Natural killer cell (primary cell): ENCODE results near the gene SMG1. TPM values are rescaled to one million over a fixed set of nuclear protein-coding genes. Genes with fewer than 3 reads are reported as not detected.
A peak's percentile ranks its signal among the peaks of the same experiment; 100 is the strongest.

Source experiments
- ATAC-seq, 3 donors: fragments of 150-1000 bp in 2 of 3; fragments of 200-7000 bp in 1 of 3; cut with Tn5 transposase; 1 replicate in 1 of 3; 2 replicates in 2 of 3; pipeline ENCODE4 v1.10.0; 2021; ENCODE audit warnings: mild to moderate bottlenecking in 2 of 3, moderate library complexity in 2 of 3
- DNase-seq, 2 donors: peaks; one replicate each; pipeline versions ENCODE4 v3.0.0 to v3.0.0-alpha.2; 2013 to 2021; ENCODE audit warnings: mixed read lengths in 1 of 2
- H3K27ac ChIP-seq: one replicate; pipeline ENCODE4 v1.5.1; 2013; ENCODE audit warnings: mild to moderate bottlenecking, low read length
- H3K27me3 ChIP-seq: one replicate; pipeline ENCODE4 v1.6.1; 2013; ENCODE audit warnings: low read length; ENCODE audit not compliant: control insufficient read depth, insufficient read depth
- H3K36me3 ChIP-seq: one replicate; pipeline ENCODE4 v1.6.1; 2013; ENCODE audit warnings: low read length; ENCODE audit not compliant: control insufficient read depth, insufficient read depth
- H3K4me1 ChIP-seq: one replicate; pipeline ENCODE4 v1.6.1; 2013; ENCODE audit warnings: low read length; ENCODE audit not compliant: control insufficient read depth, insufficient read depth
- H3K4me3 ChIP-seq: one replicate; pipeline ENCODE4 v1.5.1; 2013; ENCODE audit warnings: low read length
- H3K9me3 ChIP-seq: one replicate; pipeline ENCODE4 v1.6.1; 2013; ENCODE audit warnings: low read length; ENCODE audit not compliant: control insufficient read depth, insufficient read depth
- H3K27ac Mint-ChIP-seq, 2 donors: one replicate each; pipeline ENCODE4 v1.8.0; 2022; ENCODE audit warnings: mild to moderate bottlenecking in 2 of 2, mixed read lengths in 2 of 2, moderate library complexity in 1 of 2
- H3K27me3 Mint-ChIP-seq, 2 donors: one replicate each; pipeline ENCODE4 v1.8.0; 2022; ENCODE audit warnings: low read depth in 2 of 2, mixed read lengths in 2 of 2
- H3K36me3 Mint-ChIP-seq: one replicate; pipeline ENCODE4 v1.8.0; 2022; ENCODE audit warnings: mixed read lengths
- H3K4me1 Mint-ChIP-seq, 2 donors: one replicate each; pipeline ENCODE4 v1.8.0; 2022; ENCODE audit warnings: mixed read lengths in 2 of 2
- H3K4me3 Mint-ChIP-seq: one replicate; pipeline ENCODE4 v1.8.0; 2022; ENCODE audit warnings: mild to moderate bottlenecking, moderate library complexity, mixed read lengths
- H3K9me3 Mint-ChIP-seq, 2 donors: one replicate each; pipeline ENCODE4 v1.8.0; 2022; ENCODE audit warnings: mixed read lengths in 2 of 2
- WGBS: methylation state at CpG from one replicate; pipeline ENCODE4 v1.1.7; 2013; ENCODE audit warnings: missing lambda C conversion rate; ENCODE audit not compliant: insufficient coverage; 5-methylcytosine and 5-hydroxymethylcytosine counted together
- intact Hi-C: fragments of 100-400 bp; cut with micrococcal nuclease; formaldehyde crosslinking; loops from one replicate; pipeline ENCODE4 v1.14.2; 2022
- total RNA-seq, 4 donors: library from RNA; stranded (reverse); fragments of 120-200 nt in 1 of 4; gene quantifications; one replicate each; pipeline versions ENCODE4 v1.2.3 to v1.2.4, GENCODE V29; 2013 to 2022
- TF ChIP-seq, protein P1 (sequence below): fragments of 200-600 bp; IDR thresholded peaks from one replicate; pipeline ENCODE4 v1.8.0; 2022; ENCODE audit warnings: antibody characterized with exemption

The SMG1 gene
- total RNA-seq, 3 donors from 2014 or later (not counting 1 experiment from before 2014, with no cell fraction given), result 215 to 253 (median 246) TPM

DNA sequence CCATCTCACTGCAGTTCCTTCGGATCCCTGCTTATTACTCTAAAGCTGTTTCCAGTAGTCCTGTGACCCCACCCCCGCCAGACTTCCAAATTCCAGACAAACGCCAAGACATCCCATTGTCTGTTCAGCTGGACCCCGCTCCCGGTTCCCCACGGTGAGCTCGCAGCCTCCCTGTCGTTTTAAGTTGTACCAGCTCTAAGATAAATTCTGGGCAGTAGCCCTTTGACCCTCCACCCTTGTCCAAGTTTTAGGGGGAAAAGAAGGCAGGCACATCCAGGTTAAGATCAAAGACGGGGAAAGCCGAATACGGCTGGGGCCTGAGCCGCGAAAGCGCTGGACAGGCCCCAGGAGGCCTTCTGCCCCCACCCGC, 125.4 kb downstream of the SMG1 start:
- intact Hi-C loops, result loop anchor here (1.0 to 5.0 kb wide), 5 partner anchors 10 to 757 kb away; partner anchors contain the start of genes COQ7, RPS15A, SMG1 and VPS35L
- Mint-ChIP-seq H3K36me3 (peaks cover under 1% of the 10 kb centered on the region), H3K9me3 (no peaks in the 10 kb centered on the region), H3K4me1 (peaks cover 41 to 59% of the 10 kb centered on the region in 2 donors), H3K27me3 (no peaks in the 10 kb centered on the region), H3K27ac (peak overlapping the region; percentile 94 to 95), H3K4me3 (peak overlapping the region; percentile 96)
- WGBS, result under 1% methylated on average over 15 of the region's 15 CpGs
- DNase-seq (no peak), ATAC-seq (no peak)
- H3K4me3 ChIP-seq, result peak overlapping the region; percentile 83
- H3K27ac ChIP-seq, result peak overlapping the region; percentile 84
- TF ChIP-seq, protein P1, sequence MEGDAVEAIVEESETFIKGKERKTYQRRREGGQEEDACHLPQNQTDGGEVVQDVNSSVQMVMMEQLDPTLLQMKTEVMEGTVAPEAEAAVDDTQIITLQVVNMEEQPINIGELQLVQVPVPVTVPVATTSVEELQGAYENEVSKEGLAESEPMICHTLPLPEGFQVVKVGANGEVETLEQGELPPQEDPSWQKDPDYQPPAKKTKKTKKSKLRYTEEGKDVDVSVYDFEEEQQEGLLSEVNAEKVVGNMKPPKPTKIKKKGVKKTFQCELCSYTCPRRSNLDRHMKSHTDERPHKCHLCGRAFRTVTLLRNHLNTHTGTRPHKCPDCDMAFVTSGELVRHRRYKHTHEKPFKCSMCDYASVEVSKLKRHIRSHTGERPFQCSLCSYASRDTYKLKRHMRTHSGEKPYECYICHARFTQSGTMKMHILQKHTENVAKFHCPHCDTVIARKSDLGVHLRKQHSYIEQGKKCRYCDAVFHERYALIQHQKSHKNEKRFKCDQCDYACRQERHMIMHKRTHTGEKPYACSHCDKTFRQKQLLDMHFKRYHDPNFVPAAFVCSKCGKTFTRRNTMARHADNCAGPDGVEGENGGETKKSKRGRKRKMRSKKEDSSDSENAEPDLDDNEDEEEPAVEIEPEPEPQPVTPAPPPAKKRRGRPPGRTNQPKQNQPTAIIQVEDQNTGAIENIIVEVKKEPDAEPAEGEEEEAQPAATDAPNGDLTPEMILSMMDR, result no peak
- H3K27me3 ChIP-seq, result no peaks in the 10 kb centered on the region
- H3K9me3 ChIP-seq, result no peaks in the 10 kb centered on the region
- H3K4me1 ChIP-seq, result peaks cover 28% of the 10 kb centered on the region
- H3K36me3 ChIP-seq, result peaks cover 19% of the 10 kb centered on the region

DNA sequence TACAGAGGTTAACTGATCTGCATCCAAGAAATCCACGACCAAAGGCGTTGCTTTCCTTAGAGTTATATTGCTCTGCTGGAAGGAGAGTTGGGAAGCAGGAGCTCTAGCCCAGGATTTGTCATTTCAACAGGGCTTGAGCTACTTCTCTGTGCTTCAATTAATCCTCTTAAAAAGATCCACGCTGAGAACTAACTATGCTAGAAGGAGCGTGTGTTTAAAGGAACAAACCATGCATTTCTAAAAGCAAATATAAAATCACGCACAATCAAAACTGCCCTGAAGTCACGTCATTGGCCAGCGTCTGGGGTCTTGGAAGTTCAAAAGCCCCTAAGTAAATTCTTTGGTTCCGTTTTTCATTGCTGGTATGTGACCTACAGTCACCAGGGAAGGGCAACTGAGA, 125.9 kb downstream of the SMG1 start:
- Mint-ChIP-seq H3K27ac (peak overlapping the region; percentile 94 to 95), H3K36me3 (no peaks in the 10 kb centered on the region), H3K9me3 (no peaks in the 10 kb centered on the region), H3K27me3 (no peaks in the 10 kb centered on the region), H3K4me3 (peak overlapping the region; percentile 96), H3K4me1 (peaks cover 41 to 59% of the 10 kb centered on the region in 2 donors)
- DNase-seq (no peak), ATAC-seq (no peak)
- peaks cover 28% of the 10 kb centered on the region for H3K4me1 ChIP-seq
- peak overlapping the region; percentile 84 for H3K27ac ChIP-seq
- H3K36me3 ChIP-seq, result peaks cover 19% of the 10 kb centered on the region
- intact Hi-C loops, result loop anchor here (5.0 kb wide), 3 partner anchors 167 to 757 kb away; partner anchors contain the start of genes COQ7 and VPS35L
- H3K4me3 ChIP-seq, result peak overlapping the region; percentile 83
- TF ChIP-seq, protein P1, result no peak
- WGBS, result 13% methylated on average over 8 of the region's 8 CpGs
- H3K27me3 ChIP-seq, result no peaks in the 10 kb centered on the region
- no peaks in the 10 kb centered on the region for H3K9me3 ChIP-seq

DNA sequence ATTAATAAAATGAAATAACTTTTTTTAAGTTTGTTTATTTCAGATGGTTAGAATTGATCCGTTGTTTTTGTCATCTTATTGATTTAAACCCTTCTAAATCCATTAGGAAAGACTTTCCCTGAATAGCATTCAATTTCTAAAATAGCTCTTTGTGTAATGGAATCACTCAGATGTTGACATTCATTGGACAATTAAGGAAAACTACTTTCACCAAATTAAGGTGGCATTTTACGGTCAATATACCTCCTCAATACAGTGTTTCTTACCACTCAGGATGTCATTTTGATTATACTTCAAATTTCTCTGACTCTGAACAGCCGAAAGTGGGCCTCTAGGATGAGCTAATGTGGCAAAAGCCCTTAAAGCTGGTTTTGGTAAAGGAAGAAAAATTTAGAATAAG, 126.7 kb downstream of the SMG1 start:
- Histone ChIP-seq H3K27me3 (no peaks in the 10 kb centered on the region), H3K4me3 (no peak overlapping the region), H3K9me3 (no peaks in the 10 kb centered on the region), H3K36me3 (peaks cover 19% of the 10 kb centered on the region), H3K27ac (no peak overlapping the region), H3K4me1 (peaks cover 28% of the 10 kb centered on the region)
- H3K4me1 Mint-ChIP-seq, result peaks cover 41 to 59% of the 10 kb centered on the region in 2 donors
- 73% methylated on average over 2 of the region's 3 CpGs for WGBS
- H3K9me3 Mint-ChIP-seq, result no peaks in the 10 kb centered on the region
- TF ChIP-seq, protein P1, result no peak
- DNase-seq (no peak), ATAC-seq (no peak)
- H3K36me3 Mint-ChIP-seq, result no peaks in the 10 kb centered on the region
- intact Hi-C loops, result no loop called here
- peak overlapping the region; percentile 96 for H3K4me3 Mint-ChIP-seq
- H3K27ac Mint-ChIP-seq, result peak overlapping the region; percentile 94 to 95
- H3K27me3 Mint-ChIP-seq, result no peaks in the 10 kb centered on the region

DNA sequence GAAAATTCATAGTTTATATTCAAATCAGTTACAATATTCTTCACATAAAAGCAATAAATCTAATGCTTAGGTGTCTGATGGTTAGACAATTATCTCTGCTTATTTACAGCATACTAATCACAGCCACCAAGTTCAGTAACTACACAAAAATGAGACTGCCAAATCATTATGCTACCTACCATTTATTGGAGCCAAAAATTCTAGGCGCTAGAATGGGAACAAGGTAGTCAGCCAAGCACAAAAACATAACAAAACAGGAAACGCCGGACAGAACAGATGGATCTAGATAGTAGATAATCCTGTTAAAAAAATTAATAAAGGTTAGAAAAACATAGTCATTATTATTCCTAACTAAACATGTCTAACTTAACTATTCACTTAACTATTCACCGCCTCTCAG, 128.5 kb downstream of the SMG1 start:
- Mint-ChIP-seq H3K4me1 (peaks cover 28 to 45% of the 10 kb centered on the region in 2 donors), H3K36me3 (peaks cover 4% of the 10 kb centered on the region), H3K27me3 (no peaks in the 10 kb centered on the region), H3K9me3 (no peaks in the 10 kb centered on the region), H3K27ac (peak overlapping the region in 1 of 2 donors; percentile 60), H3K4me3 (no peak overlapping the region)
- intact Hi-C loops, result no loop called here
- TF ChIP-seq, protein P1, result no peak
- WGBS, result no CpG with 5 or more reads among the region's 4 CpGs
- H3K27ac ChIP-seq, result no peak overlapping the region
- H3K4me3 ChIP-seq, result no peak overlapping the region
- peaks cover 24% of the 10 kb centered on the region for H3K4me1 ChIP-seq
- no peaks in the 10 kb centered on the region for H3K9me3 ChIP-seq
- peaks cover 33% of the 10 kb centered on the region for H3K36me3 ChIP-seq
- DNase-seq (no peak), ATAC-seq (no peak)
- H3K27me3 ChIP-seq, result no peaks in the 10 kb centered on the region
